ENCODE measurements around the gene CCDC63.

Gene CCDC63

GRCh38 chr12:110860833-110861296 lies 14.1 kb downstream of the CCDC63 start:
- Histone ChIP-seq H3K4me3 (ENCODE audit: low read length) (no peak overlapping the region), H3K9me3 (replicated peaks; ENCODE audit: low read length) (no peaks in the 10 kb centered on the region), H3K4me2 (ENCODE audit: low read length) (no peak overlapping the region), H3K4me1 (ENCODE audit: control insufficient read depth, insufficient read depth, low read length) (no peaks in the 10 kb centered on the region), H3K36me3 (ENCODE audit: insufficient read depth, low read length) (no peaks in the 10 kb centered on the region), H3K9ac (ENCODE audit: low read depth, low read length) (no peak overlapping the region), H3K27me3 (ENCODE audit: control insufficient read depth, insufficient read depth, low read length) (peaks cover 20% of the 10 kb centered on the region)

- Histone ChIP-seq H3K4me1 (ENCODE audit: control insufficient read depth, insufficient read depth, low read length) (no peaks in the 10 kb centered on the region), H3K36me3 (ENCODE audit: insufficient read depth, low read length) (no peaks in the 10 kb centered on the region), H3K27me3 (ENCODE audit: control insufficient read depth, insufficient read depth, low read length) (peaks cover 20% of the 10 kb centered on the region), H3K4me2 (ENCODE audit: low read length) (no peak overlapping the region), H3K4me3 (ENCODE audit: low read length) (no peak overlapping the region), H3K9me3 (replicated peaks; ENCODE audit: low read length) (no peaks in the 10 kb centered on the region), H3K9ac (ENCODE audit: low read depth, low read length) (no peak overlapping the region)
Measured at GRCh38 chr12:110861729-110862128, 14.9 kb downstream of the CCDC63 start.

- Histone ChIP-seq H3K4me2 (ENCODE audit: low read length) (no peak overlapping the region), H3K36me3 (ENCODE audit: insufficient read depth, low read length) (no peaks in the 10 kb centered on the region), H3K4me1 (ENCODE audit: control insufficient read depth, insufficient read depth, low read length) (no peaks in the 10 kb centered on the region), H3K9me3 (replicated peaks; ENCODE audit: low read length) (no peaks in the 10 kb centered on the region), H3K27me3 (ENCODE audit: control insufficient read depth, insufficient read depth, low read length) (peaks cover 20% of the 10 kb centered on the region), H3K9ac (ENCODE audit: low read depth, low read length) (no peak overlapping the region), H3K4me3 (ENCODE audit: low read length) (no peak overlapping the region)
Measured at GRCh38 chr12:110862329-110862728, 15.5 kb downstream of the CCDC63 start.

- H3K4me2 ChIP-seq (ENCODE audit: low read length): no peak overlapping the region
- no peaks in the 10 kb centered on the region for H3K4me1 ChIP-seq (ENCODE audit: control insufficient read depth, insufficient read depth, low read length)
- no peaks in the 10 kb centered on the region for H3K36me3 ChIP-seq (ENCODE audit: insufficient read depth, low read length)
- no peak overlapping the region for H3K9ac ChIP-seq (ENCODE audit: low read depth, low read length)
- no peak overlapping the region for H3K4me3 ChIP-seq (ENCODE audit: low read length)
- H3K9me3 ChIP-seq (replicated peaks; ENCODE audit: low read length): no peaks in the 10 kb centered on the region
- H3K27me3 ChIP-seq (ENCODE audit: control insufficient read depth, insufficient read depth, low read length): peaks cover 20% of the 10 kb centered on the region
Measured at GRCh38 chr12:110863161-110863560, 16.4 kb downstream of the CCDC63 start.

GRCh38 chr12:110865521-110865920 lies 18.7 kb downstream of the CCDC63 start:
- H3K4me1 ChIP-seq (ENCODE audit: control insufficient read depth, insufficient read depth, low read length): no peaks in the 10 kb centered on the region
- H3K9me3 ChIP-seq (replicated peaks; ENCODE audit: low read length): no peaks in the 10 kb centered on the region

GRCh38 chr12:110869026-110869425 lies 22.2 kb downstream of the CCDC63 start:
- Histone ChIP-seq H3K9ac (ENCODE audit: low read depth, low read length) (no peak overlapping the region), H3K4me1 (ENCODE audit: control insufficient read depth, insufficient read depth, low read length) (no peaks in the 10 kb centered on the region), H3K27me3 (ENCODE audit: control insufficient read depth, insufficient read depth, low read length) (peaks cover 32% of the 10 kb centered on the region), H3K4me3 (ENCODE audit: low read length) (no peak overlapping the region), H3K36me3 (ENCODE audit: insufficient read depth, low read length) (no peaks in the 10 kb centered on the region), H3K4me2 (ENCODE audit: low read length) (no peak overlapping the region), H3K9me3 (replicated peaks; ENCODE audit: low read length) (no peaks in the 10 kb centered on the region)

More at GRCh38 chr12:110865521-110865920, 18.7 kb downstream of the CCDC63 start:
- no peak overlapping the region for H3K4me2 ChIP-seq (ENCODE audit: low read length)
- H3K27me3 ChIP-seq (ENCODE audit: control insufficient read depth, insufficient read depth, low read length): peaks cover 27% of the 10 kb centered on the region
- H3K9ac ChIP-seq (ENCODE audit: low read depth, low read length): no peak overlapping the region
- no peaks in the 10 kb centered on the region for H3K36me3 ChIP-seq (ENCODE audit: insufficient read depth, low read length)
- H3K4me3 ChIP-seq (ENCODE audit: low read length): no peak overlapping the region

GRCh38 chr12:110869803-110870202 lies 23.0 kb downstream of the CCDC63 start:
- no peaks in the 10 kb centered on the region for H3K4me1 ChIP-seq (ENCODE audit: control insufficient read depth, insufficient read depth, low read length)
- no peaks in the 10 kb centered on the region for H3K9me3 ChIP-seq (replicated peaks; ENCODE audit: low read length)
- peaks cover 36% of the 10 kb centered on the region for H3K27me3 ChIP-seq (ENCODE audit: control insufficient read depth, insufficient read depth, low read length)
- H3K36me3 ChIP-seq (ENCODE audit: insufficient read depth, low read length): no peaks in the 10 kb centered on the region
- H3K9ac ChIP-seq (ENCODE audit: low read depth, low read length): no peak overlapping the region
- H3K4me3 ChIP-seq (ENCODE audit: low read length): no peak overlapping the region
- no peak overlapping the region for H3K4me2 ChIP-seq (ENCODE audit: low read length)

GRCh38 chr12:110872100-110872499 lies 25.3 kb downstream of the CCDC63 start:
- no peaks in the 10 kb centered on the region for H3K4me1 ChIP-seq (ENCODE audit: control insufficient read depth, insufficient read depth, low read length)
- H3K9me3 ChIP-seq (replicated peaks; ENCODE audit: low read length): no peaks in the 10 kb centered on the region
- no peak overlapping the region for H3K4me2 ChIP-seq (ENCODE audit: low read length)
- H3K9ac ChIP-seq (ENCODE audit: low read depth, low read length): no peak overlapping the region
- H3K27me3 ChIP-seq (ENCODE audit: control insufficient read depth, insufficient read depth, low read length): peaks cover 31% of the 10 kb centered on the region
- H3K36me3 ChIP-seq (ENCODE audit: insufficient read depth, low read length): no peaks in the 10 kb centered on the region
- no peak overlapping the region for H3K4me3 ChIP-seq (ENCODE audit: low read length)

GRCh38 chr12:110874351-110874750 lies 27.6 kb downstream of the CCDC63 start:
- H3K4me2 ChIP-seq (ENCODE audit: low read length): no peak overlapping the region
- no peaks in the 10 kb centered on the region for H3K4me1 ChIP-seq (ENCODE audit: control insufficient read depth, insufficient read depth, low read length)
- H3K9me3 ChIP-seq (replicated peaks; ENCODE audit: low read length): no peaks in the 10 kb centered on the region
- H3K4me3 ChIP-seq (ENCODE audit: low read length): no peak overlapping the region
- H3K9ac ChIP-seq (ENCODE audit: low read depth, low read length): no peak overlapping the region
- peaks cover 28% of the 10 kb centered on the region for H3K27me3 ChIP-seq (ENCODE audit: control insufficient read depth, insufficient read depth, low read length)
- H3K36me3 ChIP-seq (ENCODE audit: insufficient read depth, low read length): no peaks in the 10 kb centered on the region

GRCh38 chr12:110874781-110875180 lies 28.0 kb downstream of the CCDC63 start:
- Histone ChIP-seq H3K9ac (ENCODE audit: low read depth, low read length) (no peak overlapping the region), H3K9me3 (replicated peaks; ENCODE audit: low read length) (no peaks in the 10 kb centered on the region), H3K36me3 (ENCODE audit: insufficient read depth, low read length) (no peaks in the 10 kb centered on the region), H3K4me2 (ENCODE audit: low read length) (no peak overlapping the region), H3K4me3 (ENCODE audit: low read length) (no peak overlapping the region), H3K27me3 (ENCODE audit: control insufficient read depth, insufficient read depth, low read length) (peaks cover 25% of the 10 kb centered on the region), H3K4me1 (ENCODE audit: control insufficient read depth, insufficient read depth, low read length) (no peaks in the 10 kb centered on the region)

GRCh38 chr12:110880651-110881050 lies 33.9 kb downstream of the CCDC63 start:
- H3K4me2 ChIP-seq (ENCODE audit: low read length): no peak overlapping the region
- no peaks in the 10 kb centered on the region for H3K9me3 ChIP-seq (replicated peaks; ENCODE audit: low read length)
- no peaks in the 10 kb centered on the region for H3K4me1 ChIP-seq (ENCODE audit: control insufficient read depth, insufficient read depth, low read length)
- H3K27me3 ChIP-seq (ENCODE audit: control insufficient read depth, insufficient read depth, low read length): peaks cover 4% of the 10 kb centered on the region
- H3K4me3 ChIP-seq (ENCODE audit: low read length): no peak overlapping the region
- no peak overlapping the region for H3K9ac ChIP-seq (ENCODE audit: low read depth, low read length)
- no peaks in the 10 kb centered on the region for H3K36me3 ChIP-seq (ENCODE audit: insufficient read depth, low read length)

GRCh38 chr12:110883251-110883650 lies 36.5 kb downstream of the CCDC63 start:
- Histone ChIP-seq H3K4me1 (ENCODE audit: control insufficient read depth, insufficient read depth, low read length) (no peaks in the 10 kb centered on the region), H3K9me3 (replicated peaks; ENCODE audit: low read length) (no peaks in the 10 kb centered on the region), H3K27me3 (ENCODE audit: control insufficient read depth, insufficient read depth, low read length) (peaks cover 4% of the 10 kb centered on the region), H3K36me3 (ENCODE audit: insufficient read depth, low read length) (no peaks in the 10 kb centered on the region), H3K9ac (ENCODE audit: low read depth, low read length) (no peak overlapping the region), H3K4me3 (ENCODE audit: low read length) (no peak overlapping the region), H3K4me2 (ENCODE audit: low read length) (no peak overlapping the region)

All from skeletal muscle satellite cell (primary cell).